ENCODE results near the gene RAPGEF4. TPM values are rescaled to one million over a fixed set of nuclear protein-coding genes. Genes with fewer than 3 reads are reported as not detected.

The RAPGEF4 gene
- 1 to 10 TPM; 1.2 to 1.8 TPM for total RNA-seq
- under 1 TPM in 1 of 3 donors, not detected in 2; 0.40 TPM for polyA plus RNA-seq
- total RNA-seq, result 0 to 1.1 (median 0.94) reads per million in 6 experiments

DNA sequence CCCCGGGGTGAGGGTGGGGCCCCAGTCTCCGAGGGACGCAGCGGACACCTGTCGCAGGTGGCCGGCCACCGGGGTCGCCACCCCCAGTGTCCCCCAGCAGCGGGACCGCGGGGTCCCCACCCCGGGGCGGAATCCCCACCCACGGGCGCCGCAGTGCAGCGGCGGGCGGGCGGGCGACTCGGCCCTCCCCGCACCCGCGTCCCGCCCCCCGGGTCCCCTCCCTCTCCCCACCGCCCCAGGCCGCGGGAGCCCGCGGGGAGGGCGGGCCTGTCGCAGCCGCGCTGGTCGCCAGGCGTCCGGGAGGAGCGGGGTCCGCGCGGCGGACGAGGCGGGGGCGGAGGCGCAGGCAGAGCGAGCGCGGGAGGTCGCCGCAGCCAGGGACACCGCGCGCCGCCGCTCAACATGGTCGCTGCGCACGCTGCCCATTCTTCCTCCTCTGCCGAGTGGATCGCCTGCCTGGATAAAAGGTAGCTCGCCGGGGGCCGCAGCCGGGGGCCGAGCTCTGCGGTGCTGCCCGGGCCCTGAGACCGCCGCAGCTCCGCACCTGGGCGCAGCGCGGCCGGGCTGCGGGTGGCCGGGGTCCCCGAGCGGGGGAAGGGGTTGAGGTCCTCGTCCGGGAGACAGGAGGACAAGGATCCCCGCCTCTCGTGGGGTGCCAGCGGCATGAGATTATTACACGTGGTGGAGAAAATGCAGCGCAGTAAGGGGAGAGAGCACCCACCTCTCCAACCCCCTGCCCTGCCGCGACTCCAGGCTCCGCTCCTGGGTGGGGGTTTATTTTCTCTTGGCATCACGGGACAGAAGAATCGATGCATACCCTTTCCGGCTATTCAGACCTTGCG, at the start of gene RAPGEF4:
TSS of gene RAPGEF4 (plus strand) at position 264 of the 842 bp plus-strand sequence. CDS start at position 403, 139 bp downstream.
- ATAC-seq (peak; percentile 47 to 67), DNase-seq (peak in 2 of 10 donors; percentile 10 to 11)
- POLR2A ChIA-PET, result no interaction called here
- peaks cover 28 to 60% (median 44%) of the 10 kb centered on the region in 5 donors for H3K27me3 Mint-ChIP-seq
- H3K36me3 Mint-ChIP-seq, result peaks cover 0 to 6% (median 1%) of the 10 kb centered on the region in 3 donors
- H3K9me3 Mint-ChIP-seq, result no peaks in the 10 kb centered on the region
- H3K27ac Mint-ChIP-seq, result peak within 1 kb of the TSS in 1 of 10 donors; percentile 76
- peak within 1 kb of the TSS; percentile 69 to 89 (median 78) for H3K4me3 Mint-ChIP-seq
- peaks cover 0 to 11% (median 7%) of the 10 kb centered on the region in 4 donors for H3K4me1 Mint-ChIP-seq

DNA sequence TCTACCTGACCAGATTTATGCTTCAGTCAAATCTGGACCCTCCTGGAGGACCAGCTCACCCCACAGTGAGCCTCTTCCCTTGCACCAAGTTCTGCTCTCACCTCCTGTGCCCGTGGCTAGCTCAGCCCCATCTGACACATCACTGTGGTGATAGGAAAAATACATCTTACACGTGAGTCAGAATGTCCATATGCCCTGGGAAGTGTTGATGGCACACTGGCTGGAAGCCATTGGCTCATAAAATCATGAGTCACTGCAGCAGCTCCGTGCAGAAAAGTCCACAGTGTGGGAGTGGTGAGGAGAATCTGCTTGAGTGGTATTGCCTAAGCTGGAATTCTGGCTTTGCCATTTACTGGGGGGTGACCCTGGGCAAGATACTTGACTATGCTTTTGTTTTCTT, 42.6 kb upstream of the RAPGEF4 start:
- ATAC-seq, result peak in 1 of 2 donors; percentile 30
- peaks cover 23 to 44% (median 38%) of the 10 kb centered on the region in 4 donors for H3K4me1 Mint-ChIP-seq
- no peak for DNase-seq
- peak overlapping the region in 9 of 10 donors; percentile 70 to 90 (median 76) for H3K4me3 Mint-ChIP-seq
- POLR2A ChIA-PET, result interaction anchor here (1.2 kb wide), 1 partner anchor 197 kb away, joined by 4 read pairs; no protein-coding TSS in a partner anchor
- H3K27ac Mint-ChIP-seq, result peak overlapping the region in 9 of 10 donors; percentile 70 to 92 (median 89)
- H3K9me3 Mint-ChIP-seq, result peaks cover 0 to 9% (median 3%) of the 10 kb centered on the region in 9 donors
- peaks cover 0 to 5% (median 0%) of the 10 kb centered on the region in 3 donors for H3K36me3 Mint-ChIP-seq
- peaks cover 0 to 2% (median 0%) of the 10 kb centered on the region in 5 donors for H3K27me3 Mint-ChIP-seq

DNA sequence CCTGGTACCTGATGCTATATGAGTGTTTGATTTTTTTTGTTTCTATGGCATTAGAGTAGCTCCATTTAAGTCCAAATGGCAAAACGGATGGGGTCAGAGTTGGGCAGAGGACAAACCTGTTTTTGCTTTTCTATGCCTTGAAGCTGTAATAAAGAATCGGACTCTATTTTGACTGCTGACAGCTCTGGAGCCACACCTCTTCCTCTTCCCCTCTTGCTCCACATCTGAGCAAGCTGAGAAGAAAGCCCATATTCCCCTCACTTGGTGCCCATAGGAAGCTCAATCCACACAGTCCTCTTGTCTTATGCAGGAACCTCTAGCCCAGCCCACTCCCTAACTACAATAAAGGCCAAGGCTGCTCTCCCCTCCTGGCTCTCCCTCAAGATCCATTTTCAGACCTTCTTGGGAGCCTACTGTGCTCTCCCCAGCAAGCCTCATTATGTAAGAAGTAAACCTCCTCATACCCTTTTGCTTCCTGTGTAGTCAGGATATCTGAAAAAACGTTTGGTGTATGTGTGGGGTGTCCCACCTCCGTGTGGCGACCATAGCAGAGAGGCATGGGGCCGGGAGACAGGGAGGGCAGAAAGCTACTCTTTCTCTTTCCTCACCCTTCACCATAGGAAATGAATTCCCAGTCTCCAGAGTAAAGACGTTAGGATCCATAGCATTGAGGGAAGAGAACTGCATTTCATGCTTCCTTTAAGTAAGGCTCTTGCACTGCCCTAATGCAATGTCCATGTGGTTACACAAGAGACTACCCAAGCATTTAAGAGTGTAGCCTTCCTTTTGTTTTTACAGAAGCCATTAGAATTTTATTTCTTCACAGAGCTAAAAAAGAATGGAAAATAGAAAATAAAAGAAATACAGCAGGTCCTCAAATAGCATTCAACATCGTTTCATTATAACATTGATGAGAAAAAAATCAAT, 41.9 kb upstream of the RAPGEF4 start:
- ATAC-seq, result peak; percentile 54 to 73
- Mint-ChIP-seq H3K27me3 (peaks cover 0 to 2% (median 0%) of the 10 kb centered on the region in 5 donors), H3K4me1 (peaks cover 24 to 46% (median 43%) of the 10 kb centered on the region in 4 donors)

DNA sequence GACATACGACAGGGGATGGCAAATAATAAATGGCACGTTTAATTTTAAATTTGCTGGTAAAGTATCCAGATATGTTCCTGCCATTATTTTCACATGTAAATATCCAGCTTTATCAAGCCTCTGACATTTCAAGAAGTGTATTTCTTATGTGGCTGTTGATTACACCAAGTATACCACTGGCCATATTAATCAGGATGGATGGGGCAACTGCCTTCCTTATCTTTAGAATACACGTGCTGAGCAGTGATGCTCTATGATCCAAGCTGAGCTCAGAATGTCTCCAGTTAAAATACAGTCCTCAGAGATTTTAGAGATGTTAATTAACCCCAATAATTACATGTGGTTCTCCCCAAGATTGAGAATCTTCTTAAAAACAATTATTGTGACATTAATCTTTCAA, 38.3 kb upstream of the RAPGEF4 start:
- H3K4me3 Mint-ChIP-seq, result no peak overlapping the region
- no peaks in the 10 kb centered on the region for H3K36me3 Mint-ChIP-seq
- peaks cover 19 to 35% (median 30%) of the 10 kb centered on the region in 4 donors for H3K4me1 Mint-ChIP-seq
- ATAC-seq, result no peak
- H3K27me3 Mint-ChIP-seq, result peaks cover 0 to 4% (median 0%) of the 10 kb centered on the region in 5 donors
- no peak for DNase-seq
- POLR2A ChIA-PET, result interaction anchor here (0.6 kb wide), 1 partner anchor 49 kb away, joined by 3 read pairs; no protein-coding TSS in a partner anchor
- H3K9me3 Mint-ChIP-seq, result peaks cover 0 to 3% (median 0%) of the 10 kb centered on the region in 9 donors
- H3K27ac Mint-ChIP-seq, result peak overlapping the region in 1 of 10 donors; percentile 16

More for the DNA sequence above, 41.9 kb upstream of the RAPGEF4 start:
- Mint-ChIP-seq H3K27ac (peak overlapping the region; percentile 77 to 92 (median 89)), H3K4me3 (peak overlapping the region; percentile 60 to 90 (median 76)), H3K9me3 (peaks cover 0 to 4% (median 0%) of the 10 kb centered on the region in 9 donors), H3K36me3 (peaks cover 0 to 3% (median 0%) of the 10 kb centered on the region in 3 donors)
- POLR2A ChIA-PET, result interaction anchor here (1.2 kb wide), 1 partner anchor 198 kb away, joined by 4 read pairs; no protein-coding TSS in a partner anchor
- peak in 3 of 10 donors; percentile 10 to 29 (median 21) for DNase-seq

DNA sequence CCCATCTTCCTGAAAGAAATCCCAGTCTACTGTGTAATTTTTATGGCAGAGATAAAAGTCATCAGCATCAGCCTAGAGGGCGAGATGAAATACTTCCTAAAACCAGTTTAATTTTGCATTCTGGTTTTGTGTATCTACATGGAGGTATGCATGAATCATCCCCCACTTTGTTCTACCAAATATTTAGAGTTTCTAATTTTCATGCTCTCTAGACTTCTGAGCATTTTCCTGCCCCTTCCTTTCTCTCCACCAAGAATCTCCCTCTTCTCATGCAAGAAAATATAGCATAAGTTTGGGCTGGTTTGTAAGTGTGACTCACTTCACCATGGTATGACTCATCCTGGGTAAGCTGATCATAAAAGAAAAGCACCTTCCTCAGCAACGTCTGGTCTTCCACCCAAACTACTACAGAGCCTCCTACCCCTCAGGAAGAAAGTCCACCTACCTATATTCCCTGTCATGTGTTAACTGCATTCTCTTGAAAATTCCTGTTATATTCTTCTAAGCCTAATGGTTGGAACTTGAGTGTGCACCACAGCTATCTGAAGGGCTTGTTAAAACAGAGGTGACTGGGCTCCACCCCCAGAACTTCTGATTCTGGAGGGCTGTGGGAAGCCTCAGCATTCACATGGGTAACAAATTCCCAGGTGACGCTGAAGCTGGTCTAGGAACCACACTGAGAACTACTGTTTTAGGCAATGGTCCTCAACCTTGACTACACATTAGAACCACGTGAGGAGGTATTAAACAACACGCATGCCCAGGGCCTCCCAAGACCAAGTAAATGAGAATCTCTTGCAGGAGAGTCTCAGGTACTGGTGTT, 37.4 kb upstream of the RAPGEF4 start:
- Mint-ChIP-seq H3K4me3 (peak overlapping the region in 1 of 10 donors; percentile 4), H3K4me1 (peaks cover 13 to 25% (median 20%) of the 10 kb centered on the region in 4 donors), H3K27me3 (peaks cover 0 to 5% (median 0%) of the 10 kb centered on the region in 5 donors), H3K36me3 (no peaks in the 10 kb centered on the region), H3K27ac (peak overlapping the region in 6 of 10 donors; percentile 13 to 48 (median 34)), H3K9me3 (peaks cover 0 to 3% (median 0%) of the 10 kb centered on the region in 9 donors)
- DNase-seq (no peak), ATAC-seq (peak in 1 of 2 donors; percentile 84)
- POLR2A ChIA-PET, result no interaction called here

DNA sequence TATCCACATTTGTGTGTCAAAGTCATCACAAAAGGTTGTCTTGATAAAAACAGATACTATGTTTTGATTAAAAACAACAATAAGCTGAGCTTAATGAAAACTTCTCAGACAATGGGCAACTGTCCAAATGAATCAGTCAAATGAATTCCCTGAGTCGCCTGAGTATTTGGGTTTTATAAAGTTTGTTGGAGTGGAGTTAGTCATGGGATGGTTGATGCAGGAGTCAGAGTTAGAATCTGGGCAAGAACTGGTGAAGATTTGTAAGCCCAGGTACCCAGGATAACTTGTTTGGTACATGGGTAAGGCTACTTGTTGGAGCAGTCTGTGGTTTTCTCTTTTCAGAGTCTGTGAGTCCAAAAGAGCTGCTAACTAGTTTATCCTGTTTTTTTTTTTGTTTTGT, 34.4 kb upstream of the RAPGEF4 start:
- Mint-ChIP-seq H3K9me3 (peaks cover 0 to 3% (median 0%) of the 10 kb centered on the region in 9 donors), H3K4me3 (no peak overlapping the region), H3K36me3 (no peaks in the 10 kb centered on the region), H3K27me3 (peaks cover 0 to 5% (median 0%) of the 10 kb centered on the region in 5 donors), H3K4me1 (peaks cover 8 to 18% (median 11%) of the 10 kb centered on the region in 4 donors), H3K27ac (peak overlapping the region in 1 of 10 donors; percentile 12)
- POLR2A ChIA-PET, result no interaction called here
- ATAC-seq, result no peak
- DNase-seq, result no peak

DNA sequence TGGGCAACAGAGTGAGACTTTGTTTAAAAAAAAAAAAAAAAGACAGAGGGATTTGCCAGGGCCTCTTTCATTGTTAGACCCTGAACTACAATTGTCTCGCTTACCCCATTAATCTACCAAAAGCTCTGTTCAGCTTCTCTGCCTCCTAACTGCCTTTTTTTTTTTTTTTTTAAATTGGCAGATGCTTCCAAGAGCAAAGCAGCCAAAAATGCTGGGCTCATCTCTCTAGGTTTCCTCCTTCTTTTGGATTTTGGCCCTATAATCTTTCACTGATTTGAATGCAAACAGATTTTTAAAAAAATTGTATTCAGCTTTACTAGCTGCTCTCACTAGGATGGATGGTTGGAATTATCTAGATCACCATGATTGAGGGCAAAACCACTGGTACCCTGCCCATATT, 33.2 kb upstream of the RAPGEF4 start:
- peaks cover 0 to 5% (median 0%) of the 10 kb centered on the region in 5 donors for H3K27me3 Mint-ChIP-seq
- no peak overlapping the region for H3K27ac Mint-ChIP-seq
- H3K36me3 Mint-ChIP-seq, result no peaks in the 10 kb centered on the region
- POLR2A ChIA-PET, result no interaction called here
- DNase-seq (no peak), ATAC-seq (no peak)
- no peak overlapping the region for H3K4me3 Mint-ChIP-seq
- peaks cover 0 to 3% (median 0%) of the 10 kb centered on the region in 9 donors for H3K9me3 Mint-ChIP-seq
- peaks cover 8 to 18% (median 11%) of the 10 kb centered on the region in 4 donors for H3K4me1 Mint-ChIP-seq

DNA sequence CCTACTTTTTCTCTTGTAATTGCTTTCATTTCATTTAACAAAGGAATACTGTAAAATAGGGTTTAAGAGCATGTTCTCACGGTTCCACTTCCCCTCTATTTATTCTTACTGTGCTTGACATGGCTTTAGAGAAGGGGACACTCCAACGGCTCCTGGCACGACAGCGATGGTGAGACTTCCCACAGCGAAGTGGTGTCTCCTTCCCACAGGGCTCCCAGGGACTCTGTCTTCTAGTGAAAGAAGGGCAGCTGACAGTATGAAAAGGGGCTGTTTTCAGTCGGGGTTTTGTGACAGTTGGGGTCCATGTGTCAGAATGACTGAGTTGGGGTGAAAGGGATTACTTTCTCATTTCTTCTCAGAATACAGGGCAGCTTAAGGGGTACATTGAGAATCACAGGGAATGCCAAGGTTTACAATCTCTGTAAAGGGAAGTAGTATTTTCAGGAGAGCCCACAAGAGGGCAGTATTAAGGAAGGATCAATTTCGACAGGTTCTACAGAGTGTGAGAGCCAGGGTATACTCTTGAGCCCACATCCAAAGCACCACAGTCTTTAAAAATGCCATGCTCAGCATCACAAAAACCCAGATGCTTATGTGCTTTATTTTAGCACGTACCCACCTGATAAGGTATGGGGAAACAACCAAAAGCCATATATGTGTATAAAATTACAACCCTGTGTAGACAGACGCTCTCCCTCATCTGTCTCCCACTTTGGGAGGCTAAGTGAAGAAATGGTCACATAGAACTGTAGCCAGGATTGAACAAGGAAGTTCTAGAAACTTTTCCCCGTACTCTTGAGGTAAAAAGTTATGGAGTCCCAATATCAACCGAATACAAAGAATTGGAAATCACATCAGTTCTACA, 31.3 kb upstream of the RAPGEF4 start:
- ATAC-seq (no peak), DNase-seq (peak in 2 of 10 donors; percentile 7 to 10)
- Mint-ChIP-seq H3K27ac (peak overlapping the region in 1 of 10 donors; percentile 17), H3K9me3 (peaks cover 0 to 3% (median 0%) of the 10 kb centered on the region in 9 donors), H3K27me3 (peaks cover 0 to 9% (median 0%) of the 10 kb centered on the region in 5 donors), H3K4me1 (peaks cover 0 to 9% (median 2%) of the 10 kb centered on the region in 4 donors), H3K4me3 (no peak overlapping the region), H3K36me3 (no peaks in the 10 kb centered on the region)
- POLR2A ChIA-PET, result no interaction called here

DNA sequence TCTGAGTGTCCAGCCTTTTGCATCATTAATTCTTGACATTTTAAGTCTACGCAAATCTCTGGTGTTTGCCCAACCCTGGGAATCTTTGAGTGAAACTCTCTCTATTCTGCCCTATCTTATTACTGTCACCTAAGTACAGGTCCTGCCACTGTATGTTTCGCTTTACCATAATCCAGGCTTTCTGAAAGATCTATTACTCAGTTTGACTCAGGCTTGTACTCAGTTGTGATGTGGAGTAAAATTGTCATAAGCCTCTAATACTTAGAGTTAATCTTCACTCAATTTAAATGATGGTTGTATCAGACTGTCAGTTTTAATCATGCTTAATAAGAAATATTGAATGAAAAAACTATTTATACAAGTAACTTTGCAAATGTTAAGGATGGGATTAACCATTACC, 30.3 kb upstream of the RAPGEF4 start:
- H3K9me3 Mint-ChIP-seq, result peaks cover 0 to 2% (median 0%) of the 10 kb centered on the region in 9 donors
- POLR2A ChIA-PET, result no interaction called here
- no peak overlapping the region for H3K4me3 Mint-ChIP-seq
- no peak for ATAC-seq
- H3K27me3 Mint-ChIP-seq, result peaks cover 0 to 9% (median 0%) of the 10 kb centered on the region in 5 donors
- peaks cover 0 to 9% (median 2%) of the 10 kb centered on the region in 4 donors for H3K4me1 Mint-ChIP-seq
- no peak for DNase-seq
- H3K36me3 Mint-ChIP-seq, result no peaks in the 10 kb centered on the region
- no peak overlapping the region for H3K27ac Mint-ChIP-seq

DNA sequence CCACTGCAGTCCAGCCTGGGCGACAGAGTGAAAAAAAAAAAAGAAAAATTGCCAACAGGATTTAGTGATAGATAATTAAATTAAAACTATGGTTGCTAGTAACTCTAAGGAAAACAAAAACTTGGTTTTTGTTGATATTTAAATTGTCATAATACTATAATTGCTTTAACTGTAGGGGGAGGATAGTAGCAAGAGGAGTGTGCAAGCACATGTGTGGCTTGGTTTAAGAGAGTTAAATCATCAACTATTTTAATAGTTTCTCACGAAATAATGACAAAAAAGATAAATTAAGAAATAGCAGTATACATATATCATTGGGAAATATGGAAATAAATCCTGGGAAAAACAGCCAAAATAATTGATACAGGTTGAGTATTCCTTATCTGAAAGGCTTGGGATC, 27.4 kb upstream of the RAPGEF4 start:
- H3K36me3 Mint-ChIP-seq, result no peaks in the 10 kb centered on the region
- H3K27ac Mint-ChIP-seq, result no peak overlapping the region
- no peak overlapping the region for H3K4me3 Mint-ChIP-seq
- H3K27me3 Mint-ChIP-seq, result peaks cover 0 to 6% (median 0%) of the 10 kb centered on the region in 5 donors
- peaks cover 0 to 9% (median 2%) of the 10 kb centered on the region in 4 donors for H3K4me1 Mint-ChIP-seq
- DNase-seq (no peak), ATAC-seq (no peak)
- POLR2A ChIA-PET, result no interaction called here
- H3K9me3 Mint-ChIP-seq, result no peaks in the 10 kb centered on the region
